Activated CD4-positive, alpha-beta T cell treated with anti-CD3 and anti-CD28 coated beads for 36 hours (primary cell): ENCODE results near the gene ACACB. TPM values are rescaled to one million over a fixed set of nuclear protein-coding genes. Genes with fewer than 3 reads are reported as not detected.

ENCODE experiments used
- ATAC-seq: fragments of 200-7000 bp; cut with Tn5 transposase; one replicate; pipeline ENCODE4 v1.10.0; 2021; ENCODE audit warnings: mild to moderate bottlenecking, moderate library complexity
- CTCF ChIA-PET: fragments of 350-600 bp; sonication (Branson Sonifier 250); formaldehyde crosslinking; loops from one replicate; lab custom pipeline; 2021; ENCODE audit warnings: antibody characterized with exemption; lab: Charles Lee
- POLR2A ChIA-PET: fragments of 350-600 bp; sonication (Branson Sonifier 250); formaldehyde crosslinking; loops from one replicate; lab custom pipeline; 2021; ENCODE audit warnings: antibody characterized with exemption, inconsistent platforms; lab: Charles Lee
- DNase-seq: peaks from one replicate; pipeline ENCODE4 v3.0.0-alpha.2; 2020
- H3K27ac Mint-ChIP-seq: one replicate; pipeline ENCODE4 v1.8.0; 2021; ENCODE audit warnings: mixed read lengths
- H3K27me3 Mint-ChIP-seq: one replicate; pipeline ENCODE4 v1.8.0; 2021; ENCODE audit warnings: mixed read lengths
- H3K36me3 Mint-ChIP-seq: one replicate; pipeline ENCODE4 v1.8.0; 2021; ENCODE audit warnings: low read depth, mixed read lengths
- H3K4me1 Mint-ChIP-seq: one replicate; pipeline ENCODE4 v1.8.0; 2021; ENCODE audit warnings: mixed read lengths
- H3K4me3 Mint-ChIP-seq: one replicate; pipeline ENCODE4 v1.8.0; 2021; ENCODE audit warnings: mild to moderate bottlenecking, moderate library complexity, mixed read lengths
- H3K9me3 Mint-ChIP-seq: one replicate; pipeline ENCODE4 v1.8.0; 2021; ENCODE audit warnings: low read depth, mixed read lengths
- intact Hi-C, 2 experiments: fragments of 100-400 bp; cut with DNase I in 1 of 2; cut with micrococcal nuclease in 1 of 2; formaldehyde crosslinking; loops; one replicate each; pipeline versions ENCODE4 v1.14.2 to v1.15.1; 2022 to 2024; cut with DNase I, micrococcal nuclease
- total RNA-seq, 2 experiments: library from RNA; stranded (reverse); gene quantifications; one replicate each; pipeline ENCODE4 v1.2.3, GENCODE V29; 2021

Gene ACACB
- total RNA-seq, 2 experiments from 2014 or later = 11.5 to 13.3 TPM

- peaks cover 14% of the 10 kb centered on the region for H3K36me3 Mint-ChIP-seq
- DNase-seq = no peak
- peaks cover 5% of the 10 kb centered on the region for H3K4me1 Mint-ChIP-seq
- no peak for ATAC-seq
- CTCF ChIA-PET = no interaction called here
- intact Hi-C loops = no loop called here
- H3K9me3 Mint-ChIP-seq = no peaks in the 10 kb centered on the region
- H3K27ac Mint-ChIP-seq = no peak overlapping the region
- H3K27me3 Mint-ChIP-seq = no peaks in the 10 kb centered on the region
- no peak overlapping the region for H3K4me3 Mint-ChIP-seq
- POLR2A ChIA-PET = no interaction called here
Observed at GRCh38 chr12:109241936-109242335, 125.5 kb downstream of the ACACB start.

- POLR2A ChIA-PET = no interaction called here
- Mint-ChIP-seq H3K27me3 (no peaks in the 10 kb centered on the region), H3K27ac (no peak overlapping the region), H3K4me1 (peaks cover 3% of the 10 kb centered on the region), H3K4me3 (no peak overlapping the region), H3K9me3 (no peaks in the 10 kb centered on the region), H3K36me3 (peaks cover 10% of the 10 kb centered on the region)
- no peak for DNase-seq
- intact Hi-C loops = no loop called here
- CTCF ChIA-PET = no interaction called here
- ATAC-seq = no peak
Observed at GRCh38 chr12:109244073-109244472, 127.7 kb downstream of the ACACB start.

DNA sequence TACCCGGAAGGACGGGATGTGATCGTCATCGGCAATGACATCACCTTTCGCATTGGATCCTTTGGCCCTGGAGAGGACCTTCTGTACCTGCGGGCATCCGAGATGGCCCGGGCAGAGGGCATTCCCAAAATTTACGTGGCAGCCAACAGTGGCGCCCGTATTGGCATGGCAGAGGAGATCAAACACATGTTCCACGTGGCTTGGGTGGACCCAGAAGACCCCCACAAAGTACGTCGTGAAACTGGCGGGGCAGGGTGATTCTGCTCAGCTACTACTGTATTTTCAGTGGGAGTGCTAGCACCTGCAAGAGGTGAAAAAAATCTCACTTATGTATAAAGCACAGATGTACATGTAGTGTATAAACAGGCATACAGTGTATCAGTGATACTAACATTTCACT is 129.8 kb downstream of the ACACB start:
- no peak for ATAC-seq
- no peak for DNase-seq
- Mint-ChIP-seq H3K36me3 (peaks cover 11% of the 10 kb centered on the region), H3K9me3 (no peaks in the 10 kb centered on the region), H3K4me1 (peaks cover 6% of the 10 kb centered on the region), H3K4me3 (no peak overlapping the region), H3K27me3 (no peaks in the 10 kb centered on the region), H3K27ac (no peak overlapping the region)
- ChIA-PET POLR2A (no interaction called here), CTCF (interaction anchor here (0.6 kb wide), 1 partner anchor 99 kb away, joined by 3 read pairs; no protein-coding TSS in a partner anchor)
- intact Hi-C loops = no loop called here

DNA sequence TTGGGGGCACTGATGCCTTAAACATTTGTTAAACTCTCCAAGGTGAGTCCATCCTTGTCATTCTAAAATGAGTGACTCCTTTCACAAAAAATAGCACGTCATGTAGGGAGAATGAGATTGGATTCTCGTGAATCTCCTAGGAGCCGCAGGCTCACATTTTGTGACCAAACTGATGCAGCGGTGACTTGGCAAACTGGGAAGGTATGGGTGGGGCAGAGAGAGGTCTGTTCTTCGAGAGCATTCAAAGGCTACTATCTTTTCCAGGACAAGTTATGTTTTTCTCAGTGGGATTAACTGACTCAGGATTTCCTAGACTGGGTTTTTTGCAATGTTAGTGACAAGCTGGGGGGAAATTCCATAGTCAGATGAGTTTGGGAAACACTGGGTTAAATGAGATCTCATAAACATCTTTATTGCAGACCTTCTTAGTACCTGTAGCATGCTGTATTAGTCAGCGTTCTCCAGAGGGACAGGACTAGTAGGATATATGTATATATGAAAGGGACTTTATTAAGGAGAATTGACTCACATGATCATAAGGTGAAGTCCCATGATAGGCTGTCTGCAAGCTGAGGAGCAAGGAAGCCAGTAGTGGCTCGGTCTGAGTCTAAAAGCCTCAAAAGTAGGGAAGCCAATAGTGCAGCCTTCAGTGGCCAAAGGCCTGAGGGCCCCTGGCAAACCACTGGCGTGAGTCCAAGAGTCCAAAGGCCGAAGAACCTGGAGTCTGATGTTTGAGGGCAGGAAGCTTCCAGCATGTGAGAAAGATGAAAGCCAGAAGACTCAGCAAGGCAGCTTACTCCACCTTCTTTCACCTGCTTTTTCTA is 131.7 kb downstream of the ACACB start:
- Mint-ChIP-seq H3K9me3 (no peaks in the 10 kb centered on the region), H3K4me3 (no peak overlapping the region), H3K36me3 (peaks cover 21% of the 10 kb centered on the region), H3K27me3 (no peaks in the 10 kb centered on the region), H3K4me1 (peaks cover 6% of the 10 kb centered on the region), H3K27ac (no peak overlapping the region)
- POLR2A ChIA-PET = no interaction called here
- DNase-seq = no peak
- CTCF ChIA-PET = interaction anchor here (0.7 to 0.9 kb wide), 3 partner anchors 17 to 391 kb away, joined by 3 to 6 read pairs (median 5); no protein-coding TSS in a partner anchor
- no peak for ATAC-seq
- intact Hi-C loops = no loop called here

GRCh38 chr12:109250523-109250922 is 134.1 kb downstream of the ACACB start:
- H3K4me3 Mint-ChIP-seq = no peak overlapping the region
- H3K9me3 Mint-ChIP-seq = peaks cover 10% of the 10 kb centered on the region
- H3K27me3 Mint-ChIP-seq = no peaks in the 10 kb centered on the region
- no peak overlapping the region for H3K27ac Mint-ChIP-seq
- intact Hi-C loops = no loop called here
- no peak for DNase-seq
- POLR2A ChIA-PET = no interaction called here
- H3K4me1 Mint-ChIP-seq = peaks cover 6% of the 10 kb centered on the region
- no peak for ATAC-seq
- H3K36me3 Mint-ChIP-seq = peaks cover 30% of the 10 kb centered on the region
- CTCF ChIA-PET = no interaction called here

- H3K36me3 Mint-ChIP-seq = peaks cover 30% of the 10 kb centered on the region
- ChIA-PET POLR2A (interaction anchor here (0.6 kb wide), 1 partner anchor 82 kb away, joined by 3 read pairs; no protein-coding TSS in a partner anchor), CTCF (interaction anchor here (0.6 kb wide), 1 partner anchor 11 kb away, joined by 6 read pairs; no protein-coding TSS in a partner anchor)
- no peak overlapping the region for H3K27ac Mint-ChIP-seq
- intact Hi-C loops = no loop called here
- peaks cover 6% of the 10 kb centered on the region for H3K4me1 Mint-ChIP-seq
- no peaks in the 10 kb centered on the region for H3K27me3 Mint-ChIP-seq
- no peak for ATAC-seq
- no peak for DNase-seq
- no peak overlapping the region for H3K4me3 Mint-ChIP-seq
- H3K9me3 Mint-ChIP-seq = peaks cover 10% of the 10 kb centered on the region
Observed at GRCh38 chr12:109252799-109253198, 136.4 kb downstream of the ACACB start.

DNA sequence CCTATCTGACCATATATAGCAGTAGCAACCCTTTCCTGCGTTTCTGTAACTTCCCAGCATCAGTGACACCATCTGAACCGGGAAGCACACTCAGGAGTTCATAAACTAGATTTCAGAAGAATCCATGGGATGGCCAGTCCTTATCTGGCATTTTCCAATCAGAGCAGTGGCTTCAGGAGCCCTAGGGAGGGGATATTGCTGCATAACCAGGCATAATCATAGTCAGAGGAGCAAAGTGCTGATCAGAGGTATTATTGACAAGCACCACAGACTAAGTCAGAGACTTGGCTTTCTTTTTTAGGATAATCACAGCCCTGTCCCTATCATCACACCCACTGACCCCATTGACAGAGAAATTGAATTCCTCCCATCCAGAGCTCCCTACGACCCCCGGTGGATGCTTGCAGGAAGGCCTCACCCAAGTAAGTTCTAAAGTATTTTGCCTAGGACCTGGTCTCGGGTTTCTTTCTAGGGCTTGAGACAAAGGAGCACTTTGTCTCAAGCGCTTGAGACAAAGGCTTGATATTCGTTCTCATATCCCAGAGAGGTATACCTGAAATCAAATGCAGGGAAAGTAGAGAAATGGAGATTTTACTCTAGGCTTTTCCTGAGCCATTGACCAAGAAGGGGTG is 137.6 kb downstream of the ACACB start:
- no peak overlapping the region for H3K4me3 Mint-ChIP-seq
- CTCF ChIA-PET = no interaction called here
- H3K9me3 Mint-ChIP-seq = peaks cover 10% of the 10 kb centered on the region
- POLR2A ChIA-PET = no interaction called here
- ATAC-seq (no peak), DNase-seq (no peak)
- no peaks in the 10 kb centered on the region for H3K27me3 Mint-ChIP-seq
- H3K4me1 Mint-ChIP-seq = peaks cover 6% of the 10 kb centered on the region
- H3K27ac Mint-ChIP-seq = no peak overlapping the region
- peaks cover 30% of the 10 kb centered on the region for H3K36me3 Mint-ChIP-seq
- intact Hi-C loops = no loop called here

GRCh38 chr12:109255377-109255776 is 139.0 kb downstream of the ACACB start:
- CTCF ChIA-PET = interaction anchor here (0.6 to 1.0 kb wide), 3 partner anchors 60 to 374 kb away, joined by 3 to 4 read pairs (median 3); no protein-coding TSS in a partner anchor
- Mint-ChIP-seq H3K36me3 (peaks cover 28% of the 10 kb centered on the region), H3K4me3 (no peak overlapping the region), H3K27me3 (no peaks in the 10 kb centered on the region), H3K27ac (no peak overlapping the region), H3K9me3 (peaks cover 10% of the 10 kb centered on the region), H3K4me1 (peaks cover 2% of the 10 kb centered on the region)
- ATAC-seq = no peak
- intact Hi-C loops = no loop called here
- POLR2A ChIA-PET = interaction anchor here (0.6 kb wide), 1 partner anchor 50 kb away, joined by 4 read pairs; no protein-coding TSS in a partner anchor
- no peak for DNase-seq

DNA sequence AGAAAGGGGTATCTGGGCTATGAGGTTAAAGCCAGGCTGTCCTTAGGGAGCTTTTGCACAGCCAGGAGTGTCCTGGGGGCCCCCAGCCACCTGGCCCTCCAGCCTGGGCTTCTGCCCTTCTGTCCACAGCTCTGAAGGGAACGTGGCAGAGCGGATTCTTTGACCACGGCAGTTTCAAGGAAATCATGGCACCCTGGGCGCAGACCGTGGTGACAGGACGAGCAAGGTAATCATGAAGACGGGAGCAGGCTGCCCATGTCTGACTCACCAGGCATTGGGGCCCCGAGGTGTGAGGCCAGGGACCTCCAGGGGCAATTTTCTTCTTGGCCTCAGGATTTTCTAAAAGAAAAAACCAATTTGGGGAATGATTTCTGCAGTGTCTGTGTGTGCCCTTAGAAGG is 139.6 kb downstream of the ACACB start:
- H3K4me1 Mint-ChIP-seq = no peaks in the 10 kb centered on the region
- no peak overlapping the region for H3K4me3 Mint-ChIP-seq
- DNase-seq (no peak), ATAC-seq (no peak)
- intact Hi-C loops = no loop called here
- H3K27ac Mint-ChIP-seq = no peak overlapping the region
- H3K9me3 Mint-ChIP-seq = peaks cover 10% of the 10 kb centered on the region
- POLR2A ChIA-PET = interaction anchor here (0.6 kb wide), 1 partner anchor 50 kb away, joined by 4 read pairs; no protein-coding TSS in a partner anchor
- CTCF ChIA-PET = interaction anchor here (0.6 to 0.7 kb wide), 2 partner anchors 59 to 149 kb away, joined by 3 read pairs; no protein-coding TSS in a partner anchor
- H3K36me3 Mint-ChIP-seq = peaks cover 28% of the 10 kb centered on the region
- no peaks in the 10 kb centered on the region for H3K27me3 Mint-ChIP-seq

DNA sequence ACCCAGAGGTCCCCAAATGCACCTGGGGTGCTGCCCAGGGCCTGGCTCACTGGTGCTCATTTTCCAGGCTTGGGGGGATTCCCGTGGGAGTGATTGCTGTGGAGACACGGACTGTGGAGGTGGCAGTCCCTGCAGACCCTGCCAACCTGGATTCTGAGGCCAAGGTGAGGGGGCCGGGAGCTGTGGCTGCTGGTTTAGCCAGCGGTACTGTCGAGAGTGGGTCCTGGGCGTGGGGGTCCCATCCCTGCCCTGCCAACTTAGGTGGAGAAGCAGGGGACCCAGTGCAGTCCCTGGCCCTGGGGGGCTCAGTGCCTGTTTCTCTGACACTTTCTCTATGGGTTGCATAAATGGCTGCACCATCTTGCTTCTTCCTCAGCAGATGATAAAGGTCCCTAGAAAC is 141.8 kb downstream of the ACACB start:
- intact Hi-C loops = no loop called here
- DNase-seq (no peak), ATAC-seq (no peak)
- Mint-ChIP-seq H3K36me3 (peaks cover 23% of the 10 kb centered on the region), H3K4me3 (no peak overlapping the region), H3K27ac (no peak overlapping the region), H3K27me3 (no peaks in the 10 kb centered on the region), H3K9me3 (peaks cover 9% of the 10 kb centered on the region), H3K4me1 (no peaks in the 10 kb centered on the region)
- POLR2A ChIA-PET = no interaction called here
- CTCF ChIA-PET = no interaction called here

DNA sequence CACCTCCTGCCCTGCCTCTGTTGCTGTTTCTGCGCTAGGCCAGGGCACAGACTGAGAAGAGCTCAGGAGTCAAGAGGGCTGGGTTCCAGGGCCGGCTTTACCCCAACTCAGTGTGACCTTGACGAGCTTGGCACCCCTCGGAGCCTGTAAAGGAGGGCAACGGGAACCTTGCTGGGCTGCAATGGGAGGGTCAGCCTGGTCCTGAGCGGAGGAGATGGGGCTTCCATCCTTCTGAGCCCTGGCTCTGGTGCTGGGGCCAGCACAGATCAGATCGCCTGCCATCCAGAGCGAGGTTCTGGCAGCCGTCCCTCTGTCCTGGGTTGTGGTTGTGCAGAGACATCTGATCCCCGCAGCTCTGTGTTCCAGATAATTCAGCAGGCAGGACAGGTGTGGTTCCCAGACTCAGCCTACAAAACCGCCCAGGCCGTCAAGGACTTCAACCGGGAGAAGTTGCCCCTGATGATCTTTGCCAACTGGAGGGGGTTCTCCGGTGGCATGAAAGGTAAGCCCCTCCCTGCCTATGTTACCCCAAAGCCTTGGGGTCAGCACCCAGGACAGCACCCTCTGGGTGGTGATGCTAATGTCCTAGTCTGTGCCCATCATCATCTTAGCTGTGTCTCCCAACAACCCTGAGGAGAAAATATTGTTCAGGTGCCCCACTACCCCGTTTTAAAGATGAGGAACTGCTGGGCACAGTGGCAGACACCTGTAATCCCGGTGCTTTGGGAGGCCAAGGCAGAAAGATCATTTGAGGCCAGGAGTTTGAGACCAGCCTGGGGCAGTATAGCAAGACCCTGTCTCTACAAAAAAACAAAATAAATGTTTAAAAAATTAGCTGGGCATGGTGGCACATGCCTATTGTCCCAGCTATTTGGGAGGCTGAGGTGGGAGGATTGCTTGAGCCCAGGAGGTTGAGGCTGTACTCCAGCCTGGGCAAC is 142.5 kb downstream of the ACACB start:
- no peak for DNase-seq
- POLR2A ChIA-PET = no interaction called here
- peaks cover 22% of the 10 kb centered on the region for H3K36me3 Mint-ChIP-seq
- H3K4me1 Mint-ChIP-seq = no peaks in the 10 kb centered on the region
- CTCF ChIA-PET = no interaction called here
- intact Hi-C loops = no loop called here
- no peaks in the 10 kb centered on the region for H3K27me3 Mint-ChIP-seq
- ATAC-seq = no peak
- peaks cover 6% of the 10 kb centered on the region for H3K9me3 Mint-ChIP-seq
- H3K27ac Mint-ChIP-seq = no peak overlapping the region
- no peak overlapping the region for H3K4me3 Mint-ChIP-seq
